NB4 (cell line): ENCODE results near the gene ITGA6.

Source experiments
- MYC ChIP-seq: IDR thresholded peaks from 2 replicates; pipeline ENCODE4 v1.6.1; 2011; ENCODE audit warnings: low read depth, low read length
- TF ChIP-seq, protein P1 (sequence below): IDR thresholded peaks from one replicate; pipeline ENCODE4 v1.5.1; 2012; ENCODE audit warnings: low read depth, low read length

DNA sequence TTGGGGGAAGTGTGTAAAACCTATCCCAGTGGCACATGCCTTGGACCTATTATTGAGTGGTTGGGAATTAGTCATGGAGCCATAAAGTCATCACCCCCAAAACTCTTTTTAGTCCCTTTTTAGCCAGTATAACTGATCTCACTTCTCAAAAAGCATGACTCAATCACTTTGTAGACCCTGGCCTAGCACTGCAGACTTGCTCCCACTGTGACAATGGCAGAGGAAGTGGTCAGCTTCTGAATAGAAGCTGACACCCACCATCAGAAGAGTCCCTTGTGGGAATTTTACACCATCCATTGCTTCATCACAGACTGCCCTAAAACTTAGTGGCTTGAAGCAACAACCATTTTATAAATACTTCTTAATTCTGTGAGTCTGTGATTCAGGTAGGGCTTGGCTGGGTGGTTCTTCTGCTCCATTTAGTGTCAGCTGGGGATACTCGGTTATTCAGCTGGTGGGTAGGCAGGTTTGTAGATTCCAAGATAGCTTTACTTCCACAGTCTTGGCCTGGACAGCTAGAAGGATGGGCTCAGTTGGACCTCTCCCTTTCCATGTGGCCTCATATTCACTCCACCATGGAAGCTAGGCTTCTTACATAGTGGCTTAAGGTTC, 10.8 kb upstream of the ITGA6 start:
- TF ChIP-seq, protein P1, sequence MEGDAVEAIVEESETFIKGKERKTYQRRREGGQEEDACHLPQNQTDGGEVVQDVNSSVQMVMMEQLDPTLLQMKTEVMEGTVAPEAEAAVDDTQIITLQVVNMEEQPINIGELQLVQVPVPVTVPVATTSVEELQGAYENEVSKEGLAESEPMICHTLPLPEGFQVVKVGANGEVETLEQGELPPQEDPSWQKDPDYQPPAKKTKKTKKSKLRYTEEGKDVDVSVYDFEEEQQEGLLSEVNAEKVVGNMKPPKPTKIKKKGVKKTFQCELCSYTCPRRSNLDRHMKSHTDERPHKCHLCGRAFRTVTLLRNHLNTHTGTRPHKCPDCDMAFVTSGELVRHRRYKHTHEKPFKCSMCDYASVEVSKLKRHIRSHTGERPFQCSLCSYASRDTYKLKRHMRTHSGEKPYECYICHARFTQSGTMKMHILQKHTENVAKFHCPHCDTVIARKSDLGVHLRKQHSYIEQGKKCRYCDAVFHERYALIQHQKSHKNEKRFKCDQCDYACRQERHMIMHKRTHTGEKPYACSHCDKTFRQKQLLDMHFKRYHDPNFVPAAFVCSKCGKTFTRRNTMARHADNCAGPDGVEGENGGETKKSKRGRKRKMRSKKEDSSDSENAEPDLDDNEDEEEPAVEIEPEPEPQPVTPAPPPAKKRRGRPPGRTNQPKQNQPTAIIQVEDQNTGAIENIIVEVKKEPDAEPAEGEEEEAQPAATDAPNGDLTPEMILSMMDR, result no peak
- peak; percentile 71; the same call in 1 of the 2 replicates for TF ChIP-seq MYC
